Fibroblast of skin of right biceps (primary cell): ENCODE measurements around the gene EPB42.

Experiments
- DNase-seq: peaks from one replicate; pipeline ENCODE4 v3.0.0-alpha.2; 2013

Gene EPB42

DNA sequence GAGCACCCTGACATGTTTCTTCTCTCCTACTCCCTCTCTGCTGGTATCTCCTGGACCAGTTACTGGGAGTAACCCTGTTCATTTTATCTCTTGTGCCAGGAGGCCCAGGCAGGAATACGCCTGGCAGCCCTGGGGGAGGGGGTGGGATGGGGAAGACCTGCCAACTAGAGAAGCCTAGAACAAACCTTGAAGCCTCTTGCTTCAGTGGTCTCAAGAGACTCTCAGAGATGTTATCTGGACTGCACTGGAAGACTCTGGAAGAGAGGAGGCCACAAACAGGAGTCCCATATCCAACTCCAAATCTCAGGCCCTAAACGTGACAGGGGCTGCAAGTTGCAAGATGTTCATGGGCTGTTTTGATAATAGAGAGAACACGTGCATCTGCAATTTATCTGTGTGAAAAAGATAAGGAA lies at the start of gene EPB42:
Gene EPB42, minus strand, starts transcription at position 28 of the 413 bp plus-strand sequence. CDS start 193 bp downstream, outside the sequence.
- DNase-seq: no peak

DNA sequence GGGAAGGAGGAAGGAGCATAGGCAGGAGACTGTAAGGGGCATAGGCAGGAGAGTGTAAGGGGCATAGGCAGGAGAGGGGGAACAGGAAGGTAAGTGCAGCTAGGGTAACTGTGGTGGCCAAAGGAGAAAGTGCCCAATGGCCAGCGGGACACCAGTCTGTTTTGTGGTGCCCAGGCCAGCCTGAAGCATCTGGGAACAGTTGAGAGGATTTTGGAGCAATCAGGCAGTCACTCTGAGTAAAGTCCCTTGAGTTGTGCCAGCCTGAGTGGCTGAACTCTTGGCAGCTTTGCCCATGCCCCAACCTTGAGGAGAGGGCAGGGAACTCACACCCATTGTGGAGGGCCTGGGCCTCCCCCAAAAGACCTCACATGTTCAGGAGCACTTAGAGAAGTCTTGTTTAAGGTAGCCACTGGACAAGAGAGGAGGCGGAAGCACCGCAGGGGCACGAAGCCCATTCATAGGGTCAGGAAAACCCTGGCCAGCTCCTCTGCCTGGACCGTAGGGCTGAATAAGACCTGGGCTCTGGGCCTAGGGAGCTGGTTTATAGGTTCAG lies 49.4 kb upstream of the EPB42 start:
- DNase-seq: no peak

DNA sequence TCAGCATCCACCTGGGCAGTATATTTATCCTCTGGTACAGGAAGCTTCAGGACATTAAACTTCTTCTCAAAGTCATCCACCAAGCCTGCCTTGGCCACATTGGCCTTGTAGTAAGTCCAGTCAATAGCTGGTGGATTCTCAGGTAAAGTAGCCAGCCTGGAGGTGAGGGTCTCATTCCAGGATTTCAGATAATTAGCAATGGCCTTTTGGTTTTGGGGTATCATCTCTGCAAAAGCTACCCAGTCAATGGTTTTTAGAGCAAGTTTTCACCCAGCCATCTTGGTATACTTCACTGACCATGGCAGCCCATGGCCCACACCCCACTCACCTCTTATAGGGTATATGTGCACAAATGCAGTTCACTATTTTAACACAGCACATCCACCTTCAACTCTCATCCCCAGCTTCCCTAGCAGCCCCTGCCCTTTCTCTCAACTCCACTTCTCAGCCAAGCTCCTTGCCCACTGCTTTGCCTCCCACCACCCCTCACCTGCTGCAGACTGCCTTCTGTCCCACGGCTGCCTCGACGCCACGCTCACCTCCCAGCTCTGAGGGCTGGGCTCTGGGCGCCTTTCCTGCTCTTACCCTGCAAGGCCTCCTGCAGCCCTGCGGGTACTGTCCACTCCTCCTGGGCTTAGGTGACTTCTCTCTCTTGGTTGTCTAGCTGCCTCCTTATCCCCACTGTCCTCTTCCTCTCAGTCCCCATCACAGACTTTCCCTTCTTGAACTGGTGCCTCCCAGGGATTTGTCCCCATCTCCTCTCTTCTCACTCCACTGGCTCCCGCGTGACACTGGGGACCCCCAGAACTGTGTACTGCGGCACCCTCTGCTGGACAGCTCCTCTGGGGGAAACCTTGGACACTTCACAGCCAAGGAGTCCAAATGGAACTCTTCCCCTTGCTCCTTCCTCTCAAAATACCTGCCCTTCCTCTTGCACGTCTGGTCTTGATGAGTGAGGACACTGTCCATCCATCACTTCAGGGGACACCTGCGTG lies 47.6 kb upstream of the EPB42 start:
- peak; percentile 20 for DNase-seq

DNA sequence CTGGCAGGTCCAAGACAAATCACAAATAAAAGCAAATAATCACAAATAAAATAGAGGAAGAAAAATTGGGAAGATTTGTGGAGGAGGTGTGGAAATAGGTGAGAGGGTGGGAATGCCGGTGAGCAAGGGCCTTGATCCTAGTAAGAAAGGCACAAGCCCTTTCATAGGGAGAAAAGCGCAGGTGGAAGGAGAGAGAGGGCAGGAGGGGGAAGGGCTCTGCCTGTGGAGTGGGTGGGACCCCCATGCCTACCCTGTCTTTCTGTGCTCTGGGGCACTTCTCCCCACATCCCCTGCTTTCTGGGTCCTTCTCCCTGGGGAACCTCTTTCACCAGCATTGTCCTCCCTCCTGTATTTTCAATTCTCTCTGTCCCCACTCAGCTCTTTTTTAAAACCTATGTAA lies 46.6 kb upstream of the EPB42 start:
- DNase-seq: no peak

DNA sequence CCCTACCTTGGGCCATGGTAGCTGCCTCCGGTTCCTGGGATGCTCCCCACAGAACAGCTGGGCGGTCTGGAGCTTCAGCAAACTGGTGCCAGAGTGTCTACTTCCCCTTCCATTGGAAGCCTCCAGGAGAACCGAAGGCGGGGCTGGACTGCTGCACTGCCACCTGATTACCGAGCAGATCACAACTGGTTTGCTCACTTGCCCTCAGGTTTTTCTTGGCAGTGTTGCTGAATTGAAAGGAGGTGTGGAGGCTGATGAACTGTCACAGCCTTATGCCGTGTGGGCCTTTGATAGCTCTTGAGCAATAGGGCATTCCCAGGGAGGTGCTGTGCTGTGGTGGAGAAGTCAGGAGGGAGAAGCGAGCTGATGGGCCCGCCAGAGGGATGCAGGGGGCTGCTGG lies 46.0 kb upstream of the EPB42 start, which contains the start of gene TGM5:
Gene TGM5, minus strand, starts transcription at position 95 of the 400 bp plus-strand sequence. Its CDS starts 79 bp downstream, at position 16.
- DNase-seq: no peak

DNA sequence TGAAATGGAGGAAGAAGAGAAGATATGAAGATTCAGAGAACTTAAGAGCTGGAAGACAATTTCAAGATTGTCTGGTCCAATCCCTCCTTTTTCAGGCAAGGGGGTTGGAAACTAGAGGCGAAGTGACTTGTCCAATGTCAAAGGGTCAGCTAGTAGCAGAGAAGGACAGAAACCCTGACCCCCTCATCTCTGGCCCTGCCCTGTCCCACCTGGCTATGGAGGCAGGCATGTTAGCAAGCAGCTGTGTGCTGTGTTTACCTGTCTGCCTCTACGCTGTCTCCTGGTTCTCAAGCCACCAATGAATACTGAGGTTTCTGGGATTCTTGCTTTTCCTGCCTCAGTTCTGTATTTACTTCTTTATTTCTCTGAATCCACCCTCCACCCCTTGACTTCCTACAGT lies 45.6 kb upstream of the EPB42 start:
- no peak for DNase-seq

DNA sequence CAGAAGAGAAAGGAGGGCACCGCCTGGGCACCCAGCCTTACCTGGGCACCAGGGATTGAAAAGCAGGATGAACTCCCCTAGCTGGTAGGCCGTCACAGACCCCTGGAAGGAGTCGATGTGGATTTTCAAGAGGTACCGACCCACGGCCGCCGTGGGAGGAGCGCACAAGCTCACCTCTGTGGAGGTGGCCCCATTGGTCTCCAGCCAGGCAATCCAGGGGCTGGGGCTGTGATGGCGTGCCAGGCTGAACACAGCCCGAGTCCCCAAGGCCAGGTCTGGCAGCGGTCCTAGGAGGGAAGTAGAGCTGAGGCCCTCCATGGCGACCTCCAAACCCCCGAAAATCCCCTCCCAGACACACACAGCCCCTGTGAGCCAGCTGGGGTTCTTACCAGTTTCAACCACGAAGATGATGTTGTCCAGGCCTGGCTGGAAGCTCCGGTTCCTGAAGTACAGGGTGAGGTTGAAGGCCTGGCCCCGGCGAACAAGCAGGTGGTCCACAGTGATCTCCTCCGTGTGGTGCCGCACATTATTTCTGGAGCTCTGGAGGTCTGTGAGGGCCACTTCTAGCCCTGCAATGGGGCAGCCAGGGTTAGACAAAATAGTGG lies 39.3 kb upstream of the EPB42 start:
- no peak for DNase-seq

DNA sequence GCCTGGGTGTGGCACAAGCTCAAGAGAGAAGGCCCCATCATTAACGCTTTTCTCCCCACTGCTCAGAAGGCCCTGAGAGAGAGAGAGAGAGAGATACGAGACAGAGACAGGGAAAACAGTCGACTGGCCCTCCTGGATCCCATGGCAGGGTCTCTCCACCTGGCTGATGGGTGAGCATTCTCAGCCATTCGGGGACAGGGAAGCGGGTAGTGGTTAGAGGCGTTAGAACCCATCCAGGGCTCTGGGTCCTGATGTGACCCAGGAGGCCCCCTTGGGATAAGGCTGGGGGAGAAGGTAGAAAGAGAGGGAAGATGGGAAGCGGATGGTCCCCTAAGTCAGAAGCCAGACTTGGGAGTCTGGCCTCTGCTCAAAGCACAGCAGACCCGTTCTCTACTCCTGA lies 38.0 kb upstream of the EPB42 start:
- DNase-seq: no peak

DNA sequence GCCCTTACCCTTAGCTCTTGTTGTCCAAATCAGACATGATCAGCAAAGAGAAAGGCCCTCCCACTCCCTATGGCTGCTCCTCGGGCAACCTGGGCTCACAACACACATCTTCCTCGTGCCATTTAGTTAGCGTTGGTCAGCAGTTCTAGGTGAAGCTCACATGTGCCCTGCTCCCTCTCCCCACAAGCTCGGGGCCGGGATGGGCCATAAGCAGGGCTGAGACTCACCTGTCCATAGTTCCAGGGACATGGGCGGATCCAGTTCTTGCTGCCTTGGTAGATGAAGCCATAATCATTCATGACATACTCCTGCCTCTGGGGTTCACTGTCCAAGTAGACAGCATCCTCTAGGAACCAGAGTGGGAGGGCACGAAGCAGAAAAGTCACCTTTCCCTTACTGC lies 35.5 kb upstream of the EPB42 start:
- DNase-seq: no peak

DNA sequence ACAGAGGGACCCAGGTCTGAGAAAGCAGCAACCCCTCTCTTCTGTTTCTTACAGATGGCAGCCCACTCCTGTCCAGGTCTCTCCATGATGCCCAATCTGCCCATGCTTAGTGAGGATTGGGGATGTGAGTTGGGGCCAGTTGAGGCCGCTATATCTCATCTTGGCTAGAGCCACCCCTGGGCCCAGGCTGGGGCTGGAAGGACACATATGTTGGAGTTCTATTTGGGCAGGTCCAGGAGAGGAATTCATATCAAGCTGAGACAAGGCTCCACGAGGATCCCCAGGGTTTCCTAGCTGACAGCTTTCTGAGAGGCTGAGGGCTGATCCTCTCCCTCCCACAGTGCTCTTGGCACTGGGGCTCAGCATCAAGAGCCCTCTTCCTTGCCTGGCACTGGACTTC lies 34.6 kb upstream of the EPB42 start:
- no peak for DNase-seq

DNA sequence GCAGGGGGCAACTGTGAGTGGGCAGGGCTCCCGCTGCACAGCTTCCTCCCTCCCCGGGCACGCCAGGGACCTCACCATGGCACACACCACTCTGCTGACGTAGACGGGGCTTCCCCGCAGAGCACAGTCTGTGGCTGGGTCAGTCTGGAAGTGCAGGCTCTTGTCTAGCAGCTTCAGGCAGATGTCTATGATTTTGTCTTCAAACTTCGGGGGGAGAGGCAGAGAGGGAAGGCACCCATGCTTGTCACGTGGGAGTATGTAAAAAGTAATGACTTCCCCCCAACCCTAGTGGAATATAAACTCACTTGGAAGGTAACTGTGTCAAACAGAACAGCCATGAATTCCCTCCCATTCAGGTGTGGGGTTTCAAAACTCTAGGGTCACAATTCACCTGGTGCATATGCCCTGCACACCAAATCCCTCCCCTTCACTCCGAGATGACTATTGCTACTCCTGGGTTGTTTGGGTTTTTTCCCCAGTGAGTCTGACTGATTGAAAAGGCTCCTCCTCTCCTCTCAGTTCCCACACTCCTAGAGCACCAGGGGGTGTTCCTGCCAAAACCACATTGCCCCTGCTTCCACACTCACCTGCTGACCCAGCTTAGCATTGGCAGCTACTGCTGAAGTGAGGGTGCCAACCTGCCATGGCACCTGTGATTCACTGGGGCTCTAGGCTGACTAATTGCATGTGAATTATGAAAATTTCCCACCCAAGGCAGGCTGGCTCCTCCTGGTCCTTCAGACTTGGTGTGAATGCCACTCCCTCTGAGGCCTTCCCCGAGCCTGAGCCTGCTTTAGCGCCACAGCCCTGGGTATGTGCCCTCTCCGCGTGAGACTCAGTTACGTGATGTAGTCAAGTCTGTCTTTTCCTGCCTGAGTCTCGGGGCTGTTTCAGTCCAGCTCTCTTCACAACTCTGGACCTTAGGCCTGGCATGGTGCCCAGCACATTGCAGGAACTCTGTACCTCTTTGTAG lies 32.9 kb upstream of the EPB42 start:
- peak; percentile 5 for DNase-seq

DNA sequence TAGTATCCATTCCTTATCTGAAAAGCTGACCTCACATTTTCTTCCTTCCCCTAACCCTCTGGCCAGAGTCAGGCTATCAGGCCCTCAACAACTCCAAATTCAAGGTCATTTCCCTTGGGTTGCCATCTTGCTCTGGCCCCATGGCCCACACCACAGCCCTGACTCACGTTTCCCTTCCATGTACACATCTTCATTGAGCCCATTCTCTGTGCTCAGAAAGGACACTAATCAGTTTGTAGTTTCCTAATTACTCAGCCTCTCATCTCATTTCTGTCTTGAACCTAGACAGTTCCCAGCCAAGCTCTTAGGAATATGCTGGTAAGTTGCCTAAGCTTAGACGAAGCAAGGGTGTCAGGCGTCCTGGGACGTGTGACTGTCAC lies 31.0 kb upstream of the EPB42 start:
- no peak for DNase-seq

DNA sequence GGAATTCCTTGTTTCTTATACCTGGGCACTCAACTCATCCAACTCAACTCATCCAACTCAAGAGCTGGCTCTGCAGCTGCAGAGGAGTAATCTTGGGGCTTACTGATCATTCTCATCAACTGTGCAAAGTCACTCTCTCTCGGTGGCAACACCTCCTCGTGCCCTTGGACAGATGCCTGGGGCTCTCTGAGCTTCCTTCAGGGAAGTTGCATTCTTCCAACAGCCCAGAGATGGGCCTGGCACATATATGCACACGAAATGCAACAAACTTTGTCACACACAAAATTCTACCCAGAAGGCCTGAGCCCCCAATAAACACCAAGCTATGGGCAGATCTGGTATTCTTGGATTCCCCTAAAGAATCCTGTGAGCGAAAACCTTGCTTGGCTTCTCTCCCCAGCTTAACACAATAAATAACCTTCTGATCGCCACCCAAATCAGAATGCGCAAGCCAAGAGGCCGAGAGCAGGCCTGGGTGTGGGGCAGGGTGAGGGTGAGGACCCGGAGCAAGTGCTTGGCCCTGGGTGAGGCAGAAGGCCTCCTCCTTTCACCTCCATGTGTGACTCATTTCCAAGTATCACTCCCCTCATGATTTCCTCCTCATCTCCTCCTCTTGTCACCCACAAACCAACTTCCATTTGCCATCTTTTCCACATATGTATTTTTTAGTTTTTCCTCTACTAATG lies 30.5 kb upstream of the EPB42 start:
- DNase-seq: no peak

DNA sequence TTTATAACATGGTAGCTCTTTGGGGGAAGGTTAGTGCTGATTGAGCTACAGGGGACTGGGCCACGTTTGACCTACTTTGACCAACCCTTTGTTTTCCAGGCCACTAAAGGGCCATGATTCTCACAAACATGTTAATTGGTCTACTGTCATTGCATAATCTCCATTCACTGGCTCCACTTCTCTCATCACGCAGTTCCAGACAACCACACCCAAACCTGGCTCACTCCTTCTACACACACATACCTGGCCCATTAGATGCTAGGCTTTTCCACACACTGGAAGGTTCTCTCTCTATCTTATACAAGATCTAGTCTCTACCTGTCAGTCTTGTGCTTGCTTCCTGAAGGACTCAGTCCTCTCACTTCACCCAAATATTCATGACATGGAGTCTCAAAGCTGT lies 30.0 kb upstream of the EPB42 start:
- DNase-seq: no peak

DNA sequence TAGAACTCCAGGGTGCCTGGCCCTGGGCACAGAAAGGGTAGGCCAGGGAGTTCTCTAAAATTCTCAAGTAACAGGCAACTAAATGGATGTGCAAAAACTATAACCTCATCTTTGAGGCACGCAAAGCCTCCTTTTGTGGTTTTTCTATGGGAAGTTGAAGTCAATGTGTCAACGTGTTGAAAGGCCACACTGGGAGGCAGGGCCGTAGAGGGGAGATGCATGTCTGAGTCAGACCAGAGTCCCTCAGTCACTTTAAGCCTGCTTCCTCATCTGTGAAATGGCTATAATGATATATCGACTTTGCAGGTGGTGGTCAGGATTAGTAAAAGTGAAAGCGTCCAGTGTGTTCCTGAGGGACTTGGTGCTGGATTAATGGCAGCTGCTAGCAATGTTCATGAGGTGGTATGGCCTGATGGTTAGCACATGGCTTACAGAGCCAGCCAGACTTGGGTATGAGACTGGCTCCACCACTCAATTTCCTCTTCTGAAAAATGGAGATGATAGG lies 28.9 kb upstream of the EPB42 start:
- peak; percentile 90 for DNase-seq

DNA sequence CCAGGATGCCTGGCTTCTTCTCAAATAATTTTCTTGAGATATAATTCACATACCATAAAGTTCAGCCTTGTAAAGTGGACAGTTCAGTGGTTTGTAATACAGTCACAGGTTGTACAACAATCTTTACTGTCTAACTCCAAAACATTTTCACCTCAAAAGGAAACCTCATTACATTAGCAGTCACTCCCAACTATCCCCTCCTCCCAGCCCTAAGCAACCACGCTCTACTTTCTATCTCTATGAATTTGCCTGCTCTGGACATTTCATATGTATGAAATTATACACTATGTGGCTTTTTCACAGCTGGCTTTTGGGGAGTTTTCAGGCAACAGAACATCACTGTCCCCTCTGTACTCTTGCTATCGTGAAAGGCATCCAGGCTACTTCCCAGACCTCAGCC lies 28.4 kb upstream of the EPB42 start:
- DNase-seq: peak; percentile 26

DNA sequence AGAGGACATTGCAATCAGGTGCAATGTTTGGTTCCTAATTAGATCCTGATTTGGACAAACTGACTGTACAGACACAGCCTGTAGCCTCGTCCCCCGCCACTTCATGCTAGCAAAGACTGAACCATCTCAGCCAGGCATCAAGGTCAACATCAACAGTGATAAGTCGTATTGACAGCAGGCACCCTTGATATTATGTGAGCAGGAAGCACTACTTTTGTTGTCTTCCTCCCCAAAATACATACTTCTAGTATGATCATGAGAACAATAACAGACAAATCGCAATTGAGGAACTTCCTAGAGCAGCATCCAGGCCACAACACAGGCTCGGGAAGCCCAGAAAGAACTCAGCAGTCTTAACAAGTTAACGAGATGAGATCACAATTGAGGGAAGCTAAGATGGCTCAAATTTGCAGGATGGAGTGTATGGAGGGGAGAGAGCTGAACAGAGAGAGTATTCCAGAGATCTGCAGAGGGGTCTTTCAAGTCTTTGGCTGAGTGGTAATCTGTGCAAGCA lies 25.5 kb upstream of the EPB42 start:
- no peak for DNase-seq

DNA sequence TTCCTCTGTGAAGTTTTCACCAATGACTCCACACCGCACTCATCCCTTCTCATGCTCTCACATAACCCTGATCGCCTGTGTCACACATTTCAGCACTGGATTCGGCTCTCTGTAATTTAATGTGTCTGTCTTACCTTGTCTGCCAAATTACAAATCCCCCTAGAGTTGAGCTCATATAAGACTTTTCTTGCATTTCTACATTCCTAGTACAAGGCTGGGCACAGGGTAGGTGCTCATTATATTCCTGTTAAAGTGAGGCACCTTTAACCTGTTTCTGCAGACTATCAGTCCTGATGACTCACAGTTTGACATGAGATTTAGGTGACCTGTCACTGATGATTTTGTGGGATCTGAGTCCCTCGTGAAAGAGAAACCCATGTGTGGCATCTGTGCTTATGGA lies 23.3 kb upstream of the EPB42 start:
- no peak for DNase-seq

DNA sequence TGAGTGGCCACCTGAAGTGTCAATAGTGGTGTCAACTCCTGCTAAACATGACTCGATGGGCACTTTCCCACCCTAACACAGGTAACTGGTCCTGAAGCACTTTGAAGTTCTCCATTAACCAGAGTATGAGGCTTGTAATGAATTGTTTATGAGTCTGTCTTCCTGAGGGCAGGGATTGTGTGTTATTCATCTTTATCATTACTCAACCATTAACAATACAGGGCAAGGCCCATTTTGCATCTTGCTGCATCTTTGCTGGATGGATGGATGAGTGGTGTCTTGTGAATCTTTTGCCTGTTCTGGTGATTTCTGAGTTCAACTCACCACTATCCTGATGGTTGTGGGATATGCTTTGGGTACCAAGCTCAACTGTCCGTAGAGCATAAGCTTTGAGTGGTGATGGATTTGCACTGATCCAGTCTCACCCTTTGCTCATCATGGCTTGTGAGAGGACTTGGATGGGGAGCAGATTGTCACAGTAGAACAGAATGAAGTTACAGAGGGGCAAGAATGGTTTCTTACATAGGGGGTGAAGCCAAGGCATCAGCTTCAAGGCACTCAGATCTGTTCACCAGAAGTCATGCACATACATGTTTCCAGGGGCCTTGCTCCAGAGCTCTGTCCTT lies 22.3 kb upstream of the EPB42 start:
- no peak for DNase-seq

DNA sequence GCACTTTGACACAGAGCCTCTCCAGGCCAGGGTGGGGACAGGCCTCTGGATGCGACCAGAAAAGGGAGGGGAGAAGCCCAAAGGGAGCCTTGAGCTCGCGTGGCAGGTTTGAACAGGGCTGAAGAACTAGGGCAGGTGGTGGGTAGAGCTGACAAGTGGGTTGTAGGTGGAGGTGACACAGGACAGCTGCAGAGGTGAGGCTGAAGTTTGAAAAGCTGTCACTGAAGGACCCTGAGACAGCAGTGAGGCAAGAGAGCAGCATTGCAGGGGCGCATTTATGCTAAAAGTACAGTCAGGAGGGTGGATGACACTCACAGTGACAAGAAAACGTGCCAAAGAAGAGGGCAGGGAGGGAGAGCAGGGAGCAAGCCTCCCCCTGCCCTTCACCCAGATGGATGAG lies 21.8 kb upstream of the EPB42 start:
- DNase-seq: no peak

DNA sequence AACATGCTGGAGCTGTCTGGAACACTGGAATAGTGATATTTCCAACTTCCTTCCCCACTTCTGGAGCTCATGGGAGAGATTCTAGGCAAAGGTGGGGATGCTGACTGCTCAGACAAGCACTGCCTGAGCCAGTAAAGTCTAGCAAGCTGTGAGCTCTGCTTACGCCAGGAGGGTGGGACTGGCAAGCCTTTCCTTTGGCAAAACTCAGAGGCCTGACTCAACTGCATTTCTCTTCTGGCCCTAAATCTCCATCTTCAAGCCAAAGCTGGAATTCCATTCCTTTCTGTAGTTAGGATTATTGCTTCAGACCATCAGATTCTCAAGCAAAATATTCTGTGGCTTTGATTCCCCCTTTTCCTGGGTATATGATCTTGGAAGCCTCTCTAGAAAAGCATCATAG lies 20.3 kb upstream of the EPB42 start:
- DNase-seq: peak; percentile 45
